HG03457 (cell line): ENCODE results near the gene ARHGAP42.
"Not testable (repeated sequence)": the region's sequence is repeated elsewhere in the genome, so short reads cannot be mapped to it uniquely, and the experiment has no call there.

ENCODE experiments used
- ATAC-seq: cut with Tn5 transposase; IDR thresholded peaks from one replicate; pipeline ENCODE4 v1.9.1; 2021; ENCODE audit warnings: moderate number of reproducible peaks; ENCODE audit not compliant: unreplicated experiment

The ARHGAP42 gene

GRCh38 chr11:100719809-100720221 is 32.7 kb downstream of the ARHGAP42 start:
- ATAC-seq = no peak

GRCh38 chr11:100726680-100727079 is 39.6 kb downstream of the ARHGAP42 start:
- no peak for ATAC-seq

GRCh38 chr11:100727410-100727809 is 40.3 kb downstream of the ARHGAP42 start:
- ATAC-seq = no peak

- ATAC-seq = no peak
Observed at GRCh38 chr11:100730266-100730665, 43.2 kb downstream of the ARHGAP42 start.

GRCh38 chr11:100731471-100731870 is 44.4 kb downstream of the ARHGAP42 start:
- ATAC-seq = no peak

- no peak for ATAC-seq
Observed at GRCh38 chr11:100732949-100733348, 45.9 kb downstream of the ARHGAP42 start.

- no peak for ATAC-seq
Observed at GRCh38 chr11:100734743-100735527, 47.8 kb downstream of the ARHGAP42 start.

GRCh38 chr11:100735949-100736675 is 49.0 kb downstream of the ARHGAP42 start:
- ATAC-seq = no peak

GRCh38 chr11:100738701-100739270 is 51.7 kb downstream of the ARHGAP42 start:
- no peak for ATAC-seq

- ATAC-seq = no peak
Observed at GRCh38 chr11:100739666-100740065, 52.6 kb downstream of the ARHGAP42 start.

GRCh38 chr11:100740440-100740839 is 53.4 kb downstream of the ARHGAP42 start:
- ATAC-seq = no peak

GRCh38 chr11:100741866-100742625 is 55.0 kb downstream of the ARHGAP42 start:
- no peak for ATAC-seq

- no peak for ATAC-seq
Observed at GRCh38 chr11:100746448-100746847, 59.4 kb downstream of the ARHGAP42 start.

GRCh38 chr11:100748153-100748552 is 61.1 kb downstream of the ARHGAP42 start:
- ATAC-seq = no peak

- not testable (repeated sequence) for ATAC-seq
Observed at GRCh38 chr11:100749887-100750565, 62.9 kb downstream of the ARHGAP42 start.

GRCh38 chr11:100750566-100750891 is 63.4 kb downstream of the ARHGAP42 start:
- ATAC-seq = not testable (repeated sequence)

- no peak for ATAC-seq
Observed at GRCh38 chr11:100752371-100753171, 65.5 kb downstream of the ARHGAP42 start.

- ATAC-seq = no peak
Observed at GRCh38 chr11:100753172-100753543, 66.1 kb downstream of the ARHGAP42 start.

GRCh38 chr11:100753571-100753970 is 66.5 kb downstream of the ARHGAP42 start:
- ATAC-seq = no peak

- no peak for ATAC-seq
Observed at GRCh38 chr11:100756559-100756958, 69.5 kb downstream of the ARHGAP42 start.
